NCI-H460 (cell line): Measurements from ENCODE around the gene APPBP2. TPM values are rescaled to one million over a fixed set of nuclear protein-coding genes. Genes with fewer than 3 reads are reported as not detected.
"Not testable (repeated sequence)": the region's sequence is repeated elsewhere in the genome, so short reads cannot be mapped to it uniquely, and the experiment has no call there.

Experiments
- DNase-seq: peaks from one replicate; pipeline ENCODE4 v3.0.0-alpha.2; 2016; ENCODE audit warnings: low read depth; ENCODE audit errors: extremely low read depth
- total RNA-seq: library from RNA; depleted of rRNA; stranded (reverse); fragments of >200 nt; shearing (Covaris generic); gene quantifications from 2 replicates; pipeline ENCODE4 v1.2.3, GENCODE V29; 2014

APPBP2 gene
- total RNA-seq, 1 experiment from 2014 or later, result 21.5 TPM

DNA sequence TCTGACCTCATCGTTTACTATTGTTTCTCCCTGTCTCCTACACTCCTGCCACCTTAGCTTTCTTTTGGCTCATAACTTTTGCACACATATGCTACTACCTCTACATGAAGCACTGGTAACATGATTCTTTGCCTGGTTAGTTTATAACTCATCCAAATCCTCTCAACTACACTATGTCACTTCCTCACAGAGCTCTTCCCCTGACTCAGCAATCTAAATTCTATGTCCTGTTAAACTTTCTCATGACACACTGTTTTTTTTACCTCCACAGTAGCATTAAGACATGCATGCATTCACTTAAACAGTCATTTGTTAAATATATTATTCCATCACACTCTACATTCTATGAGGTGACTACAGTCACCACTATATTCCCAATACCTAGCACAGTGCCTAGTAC, 19.7 kb downstream of the APPBP2 start:
- DNase-seq, result no peak

DNA sequence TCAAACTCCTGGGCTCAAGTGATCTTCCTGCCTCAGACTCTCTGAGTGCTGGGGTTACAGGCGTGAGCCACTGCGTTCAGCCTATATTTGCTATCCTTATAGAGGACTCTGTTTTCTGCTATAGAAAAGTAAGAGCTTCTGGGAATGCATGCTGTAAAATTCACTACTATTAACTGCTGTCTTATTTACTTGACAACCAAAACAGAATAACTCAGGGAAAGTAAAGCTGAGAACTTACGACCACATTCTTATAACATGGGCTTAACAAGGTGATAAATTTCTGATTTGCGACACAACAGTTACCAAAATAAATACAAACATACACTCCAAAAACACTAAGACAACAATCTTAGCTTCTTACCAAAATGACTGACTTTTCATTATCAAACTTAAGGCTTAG, 23.9 kb downstream of the APPBP2 start:
- DNase-seq, result no peak

DNA sequence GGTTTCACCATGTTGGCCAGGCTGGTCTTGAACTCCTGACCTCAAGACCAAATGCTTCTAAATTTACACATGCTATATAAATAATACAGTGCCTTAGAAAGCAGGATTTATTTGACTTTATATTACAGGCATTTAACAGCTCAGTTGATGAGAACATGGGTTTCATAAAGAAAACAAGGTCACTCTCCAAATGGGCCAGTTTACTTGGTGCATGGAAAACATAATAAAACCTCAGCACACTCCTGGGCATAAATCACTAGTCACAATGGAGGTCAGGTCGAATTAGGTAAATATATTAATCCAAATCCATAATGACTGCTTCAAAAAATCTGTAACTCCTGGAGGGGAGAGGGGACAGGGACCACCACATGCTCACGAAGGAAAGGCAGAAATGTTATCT, 24.5 kb downstream of the APPBP2 start:
- no peak for DNase-seq

DNA sequence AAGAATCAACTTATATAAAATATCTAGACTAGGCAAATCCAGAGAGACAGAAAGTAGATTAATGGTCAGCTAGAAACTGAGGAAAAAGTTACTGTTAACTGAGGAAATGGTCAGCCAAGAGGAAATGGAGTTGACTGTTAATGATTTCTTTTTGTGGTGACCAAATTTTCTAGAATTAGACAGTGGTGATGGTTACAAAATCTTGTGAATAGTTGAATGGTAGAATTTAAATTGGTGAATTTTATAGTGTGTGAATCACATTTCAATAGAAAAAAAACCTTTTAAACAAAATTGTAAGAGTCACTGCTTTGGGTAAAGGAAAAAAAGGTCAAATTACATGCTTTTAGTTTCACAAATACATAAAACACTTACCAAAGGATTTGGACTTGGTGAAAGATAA, 30.0 kb downstream of the APPBP2 start:
- DNase-seq, result no peak

DNA sequence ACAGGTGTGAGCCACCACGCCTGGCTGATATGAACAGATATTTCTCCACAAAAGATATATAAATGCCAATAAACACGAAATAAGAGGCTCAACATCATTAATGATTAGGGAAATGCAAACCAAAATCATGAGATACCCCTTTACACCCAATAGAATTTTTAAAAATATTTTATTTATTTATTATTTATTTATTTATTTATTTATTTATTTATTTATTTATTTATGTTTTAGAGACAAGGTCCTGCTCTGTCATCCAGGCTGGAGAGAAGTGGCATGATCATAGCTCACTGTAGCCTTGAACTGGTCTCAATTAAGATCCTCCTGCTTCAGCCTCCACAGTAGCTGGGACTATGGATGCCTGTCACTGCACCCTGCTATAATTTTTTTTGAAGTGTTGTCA, 30.8 kb downstream of the APPBP2 start:
- DNase-seq, result no peak

DNA sequence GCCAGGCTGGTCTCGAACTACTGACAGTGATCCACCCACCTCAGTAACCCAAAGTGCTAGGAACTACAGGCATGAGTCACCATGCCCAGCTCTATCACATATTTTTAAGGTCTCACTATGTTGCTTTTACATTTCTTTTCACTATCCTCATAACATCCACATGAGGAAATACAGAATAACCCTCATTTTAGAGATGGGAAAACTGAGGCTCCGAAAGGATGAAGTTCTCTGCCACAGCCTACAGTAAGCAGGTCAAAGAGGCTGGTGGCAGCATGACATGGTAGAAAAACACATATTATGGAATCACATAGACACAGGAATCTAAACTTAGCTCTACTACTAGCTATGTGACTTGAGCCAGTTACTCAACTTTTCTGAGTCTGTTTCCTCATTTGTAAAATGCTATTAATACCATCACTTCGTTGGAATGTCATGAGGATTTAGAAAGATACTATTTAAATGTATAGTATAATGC, 32.2 kb downstream of the APPBP2 start:
- no peak for DNase-seq

DNA sequence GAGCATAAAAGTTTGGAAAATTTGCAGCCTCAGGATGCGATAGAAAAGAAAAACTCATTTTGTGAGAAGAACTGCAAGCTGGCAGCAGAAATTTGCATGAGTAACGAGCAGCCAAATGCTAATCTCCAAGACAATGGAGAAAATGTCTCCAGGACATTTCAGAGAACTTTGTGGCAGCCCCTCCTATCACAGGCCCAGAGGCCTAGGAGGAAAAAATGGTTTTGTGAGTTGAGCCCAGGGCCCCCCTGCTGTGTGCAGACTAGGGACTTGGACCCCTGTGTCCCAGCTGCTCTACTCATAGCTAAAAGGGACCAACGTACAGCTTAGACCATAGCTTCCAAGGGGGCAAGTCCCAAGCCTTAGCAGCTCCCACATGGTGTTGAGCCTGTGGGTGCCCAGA, 34.3 kb downstream of the APPBP2 start:
- no peak for DNase-seq

DNA sequence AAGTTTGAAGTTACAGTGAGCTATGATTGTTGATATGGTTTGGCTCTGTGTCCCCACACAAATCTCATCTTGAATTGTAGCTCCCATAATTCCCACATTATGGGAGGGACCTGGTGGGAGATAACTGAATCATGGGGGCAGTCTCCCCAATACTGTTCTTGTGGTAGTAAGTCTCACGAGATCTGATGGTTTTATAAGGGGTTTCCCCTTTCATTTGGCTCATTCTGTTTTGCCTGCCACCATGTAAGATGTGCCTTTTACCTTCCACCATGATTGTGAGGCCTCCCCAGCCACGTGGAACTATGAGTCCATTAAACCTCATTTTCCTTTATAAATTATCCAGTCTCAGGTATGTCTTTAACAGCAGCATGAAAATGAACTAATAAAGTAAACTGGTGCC, 35.4 kb downstream of the APPBP2 start:
- DNase-seq, result not testable (repeated sequence)

DNA sequence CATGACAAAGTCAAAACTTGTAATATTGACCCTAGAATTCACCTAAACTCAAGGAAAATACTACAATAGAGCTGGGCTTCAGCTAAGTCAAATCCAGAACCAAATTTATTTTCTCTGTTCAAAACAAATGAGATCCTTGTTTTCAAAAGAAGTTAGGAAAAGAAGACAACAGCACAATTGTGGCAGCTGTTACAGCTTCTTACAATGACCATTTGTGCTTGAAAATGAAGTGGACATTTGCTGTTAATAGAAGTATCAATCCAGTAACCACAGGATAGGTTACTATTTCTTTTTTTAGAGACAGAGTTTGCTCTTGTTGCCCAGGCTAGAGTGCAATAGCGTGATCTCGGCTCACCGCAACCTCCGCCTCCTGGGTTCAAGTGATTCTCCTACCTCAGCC, 44.4 kb downstream of the APPBP2 start:
- no peak for DNase-seq

DNA sequence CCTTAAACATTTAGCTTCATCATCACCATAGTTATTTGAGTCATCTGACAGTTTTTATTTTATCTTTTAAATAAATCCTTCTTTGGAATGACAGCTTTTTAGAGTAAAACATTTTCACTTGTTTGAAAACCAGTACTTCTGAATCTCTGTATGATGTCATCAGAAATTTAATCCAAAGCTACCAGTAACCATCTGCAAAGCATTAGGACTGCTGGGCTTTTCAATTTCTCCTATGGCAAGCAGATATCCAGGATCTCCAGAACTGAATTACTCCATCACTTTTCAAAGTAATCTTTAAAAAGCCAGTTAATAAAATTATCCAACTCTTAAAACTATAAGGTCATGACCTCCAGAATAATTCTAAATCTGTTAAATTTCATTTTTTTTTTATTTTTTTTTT, 52.3 kb downstream of the APPBP2 start:
- no peak for DNase-seq

DNA sequence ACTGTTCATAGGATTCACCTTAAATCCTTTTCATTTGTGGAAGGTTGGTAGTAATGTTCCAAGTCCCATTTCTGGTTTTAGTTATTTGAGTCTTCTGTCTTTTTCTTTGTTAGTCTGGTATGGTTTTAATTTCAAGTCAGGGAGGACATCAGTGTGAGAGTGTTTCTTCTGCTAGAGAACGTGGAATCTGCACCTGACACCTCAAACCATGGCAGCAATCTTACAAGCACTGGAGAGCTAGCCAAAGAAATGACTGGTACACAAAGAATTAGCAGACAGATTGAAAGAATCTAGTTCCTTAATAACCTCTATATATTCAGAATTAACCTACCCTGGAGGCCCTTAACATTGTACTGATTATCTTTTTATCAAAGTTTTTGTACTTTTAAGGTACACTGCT, 53.6 kb downstream of the APPBP2 start:
- DNase-seq, result no peak

DNA sequence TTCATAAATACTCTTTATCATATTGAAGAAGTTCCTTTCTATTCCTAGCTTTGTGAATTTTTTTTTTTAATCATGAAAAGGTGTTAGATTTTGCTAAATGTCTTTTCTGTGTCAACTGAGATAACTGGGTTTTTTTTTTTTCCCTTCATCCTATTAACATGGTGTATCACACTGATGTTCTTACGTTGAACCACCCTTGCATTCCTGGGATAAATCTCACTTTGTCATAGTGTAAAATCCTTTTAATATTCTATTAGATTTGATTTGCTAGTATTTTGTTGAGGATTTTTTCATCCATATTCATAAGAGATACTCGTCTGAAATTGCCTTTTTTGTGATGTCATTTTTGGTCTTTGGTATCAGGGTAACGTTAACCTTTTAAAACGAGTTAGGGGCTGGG, 54.6 kb downstream of the APPBP2 start:
- no peak for DNase-seq

DNA sequence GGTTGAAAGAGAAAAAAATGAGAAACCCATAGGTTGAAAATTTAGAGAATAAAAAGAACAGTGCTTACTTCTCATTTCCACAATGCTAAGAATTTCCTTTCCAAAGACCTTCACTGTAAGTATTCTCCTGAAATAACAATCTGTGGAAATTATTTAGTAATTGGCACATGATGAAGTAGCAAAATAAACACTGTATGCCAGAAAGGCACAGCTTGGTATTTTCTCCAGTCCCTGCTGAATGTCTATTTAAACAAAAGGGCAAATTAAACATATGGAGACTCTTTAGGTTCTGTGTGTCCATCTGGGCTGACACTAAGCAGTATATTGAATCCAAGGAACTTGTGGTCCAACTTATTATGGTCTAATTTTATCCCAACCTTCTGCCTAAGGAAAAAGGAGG, 57.7 kb downstream of the APPBP2 start:
- DNase-seq, result no peak

DNA sequence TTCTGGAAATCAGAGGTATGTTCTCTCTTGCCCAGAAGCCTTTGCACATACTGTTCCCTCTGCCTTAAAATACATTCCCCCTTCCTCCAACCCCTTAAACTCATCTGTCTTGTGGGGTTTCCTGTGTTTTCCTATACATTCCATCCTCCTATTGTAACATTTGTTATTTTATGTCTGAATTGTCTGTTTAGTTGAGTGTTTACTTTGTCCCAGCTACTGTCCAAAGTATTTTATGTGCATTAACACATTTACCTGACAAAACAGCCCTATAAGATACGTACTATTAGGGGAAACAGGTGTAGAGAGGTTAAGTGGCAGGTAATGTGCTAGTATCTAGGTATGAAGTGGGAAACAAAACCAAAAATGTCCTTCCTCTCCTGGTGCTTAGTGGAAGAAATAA, 61.7 kb downstream of the APPBP2 start:
- DNase-seq, result no peak

DNA sequence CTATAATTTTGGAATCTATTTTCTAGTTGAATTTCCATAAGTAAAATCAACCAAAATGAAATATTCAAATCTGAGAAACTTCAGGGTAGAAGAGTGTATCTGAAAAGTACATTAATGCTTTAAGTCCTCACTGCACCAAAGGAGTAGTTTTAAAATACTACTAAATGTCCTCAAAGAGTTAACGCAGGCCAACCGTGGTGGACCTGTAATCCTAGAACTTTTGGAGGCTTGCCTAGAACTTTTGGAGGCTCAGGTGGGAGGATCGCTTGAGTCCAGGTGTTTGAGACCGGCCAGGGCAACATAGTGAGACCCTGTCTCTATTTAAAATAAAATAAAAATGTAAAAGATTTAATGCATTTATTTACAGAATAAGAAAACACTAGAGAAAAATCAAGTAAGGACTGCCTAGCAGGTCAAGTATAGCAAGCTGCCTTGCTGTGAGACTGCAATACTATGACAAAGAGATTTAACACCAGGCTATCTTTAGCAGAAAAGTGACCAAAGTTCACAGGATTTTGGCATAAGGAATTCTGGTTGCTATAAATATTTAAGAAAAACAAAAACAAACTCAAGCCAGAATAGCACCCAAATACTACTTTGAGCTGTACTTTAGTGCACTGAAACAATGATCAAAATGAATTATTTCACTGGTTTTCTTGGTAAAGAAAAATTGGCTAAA, 62.7 kb downstream of the APPBP2 start:
- DNase-seq, result no peak

DNA sequence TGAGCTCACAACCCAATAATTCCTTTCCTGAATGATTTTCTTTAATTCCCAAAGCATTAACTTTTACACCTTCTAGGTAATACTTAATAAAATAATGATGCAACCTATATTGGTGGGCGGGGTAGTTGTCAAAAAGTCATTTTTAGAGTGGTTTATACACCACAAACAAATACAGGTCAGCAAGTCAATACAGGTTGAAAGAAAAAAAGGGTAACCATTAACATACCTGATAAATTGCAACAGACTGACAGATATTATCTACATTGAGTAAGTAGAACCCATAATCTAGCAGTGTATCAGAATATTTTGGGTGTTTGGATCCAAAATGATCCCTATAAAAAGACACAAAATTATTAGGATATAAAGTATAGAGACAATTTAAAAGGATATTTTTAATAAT, 64.5 kb downstream of the APPBP2 start:
- DNase-seq, result no peak

DNA sequence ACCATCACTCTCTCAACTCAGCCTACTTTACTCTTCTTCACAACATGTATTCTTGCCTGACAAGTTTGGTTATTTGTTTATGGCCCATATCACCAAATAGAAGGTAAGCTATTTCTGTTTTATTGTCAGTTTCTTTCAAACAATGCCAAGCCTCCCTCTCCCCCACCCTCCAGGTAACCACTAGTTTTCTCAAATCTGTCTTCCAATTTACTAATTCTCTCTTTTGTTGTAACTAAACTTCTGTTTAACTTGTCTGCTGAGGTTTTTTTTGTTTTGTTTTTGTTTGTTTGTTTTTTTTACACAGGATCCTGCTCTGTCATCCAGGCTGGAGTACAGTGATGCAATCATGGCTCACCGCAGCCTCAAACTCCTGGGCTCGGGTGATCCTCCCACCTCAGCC, 68.9 kb downstream of the APPBP2 start:
- DNase-seq, result no peak

DNA sequence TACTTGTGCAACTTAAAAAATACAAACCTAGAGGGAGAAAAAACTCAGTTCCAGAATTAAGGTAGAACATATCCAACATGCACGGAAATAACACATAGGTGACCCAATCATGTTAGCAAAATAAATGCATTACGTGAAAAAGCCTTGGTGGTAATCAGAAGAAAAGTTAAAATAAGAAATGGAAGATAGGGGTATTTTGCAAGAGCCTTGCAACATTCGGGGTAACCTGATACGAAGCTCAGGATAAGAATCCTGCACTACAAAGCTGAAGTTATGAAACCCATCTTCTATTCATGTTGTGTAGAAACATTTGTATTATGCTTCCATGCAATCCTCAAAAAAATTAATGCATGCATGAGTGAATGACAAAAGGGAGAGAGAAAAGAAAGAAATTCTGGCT, 70.7 kb downstream of the APPBP2 start:
- no peak for DNase-seq

DNA sequence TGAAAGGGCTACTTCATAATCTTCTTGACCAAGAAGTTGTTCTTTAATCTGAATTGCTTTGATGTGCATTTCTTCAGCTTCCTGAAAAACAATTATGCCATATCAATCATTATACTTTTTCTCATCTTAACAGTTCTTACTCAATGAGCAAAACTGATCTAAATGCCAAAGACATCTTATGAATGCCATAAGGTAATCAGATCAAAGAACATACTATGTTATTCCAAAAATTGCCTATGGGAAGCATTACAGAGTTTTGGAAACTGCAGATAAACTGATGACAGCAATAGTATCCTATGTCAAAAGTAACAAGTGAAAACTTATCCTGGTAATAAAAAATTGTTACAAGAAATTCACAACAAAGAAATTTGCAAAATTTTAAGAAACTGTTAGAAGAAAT, 74.1 kb downstream of the APPBP2 start:
- no peak for DNase-seq

DNA sequence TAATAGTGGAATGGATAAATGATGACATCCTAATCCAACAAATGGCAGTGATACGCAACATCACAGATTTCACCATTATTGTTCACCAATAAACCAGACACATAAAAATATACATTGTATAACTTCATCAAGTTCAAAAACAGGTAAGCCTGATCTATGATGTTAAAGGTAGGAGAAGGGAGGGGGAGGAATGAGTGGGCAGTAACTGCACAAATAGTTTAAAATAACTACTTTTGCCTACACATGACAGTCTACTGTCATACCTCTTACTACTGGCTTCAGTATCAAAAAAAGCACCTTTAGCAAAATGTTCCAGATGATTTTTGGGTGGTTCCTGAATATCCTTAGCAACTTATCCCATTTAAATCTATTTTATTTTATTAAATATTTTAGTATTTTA, 75.0 kb downstream of the APPBP2 start:
- no peak for DNase-seq

DNA sequence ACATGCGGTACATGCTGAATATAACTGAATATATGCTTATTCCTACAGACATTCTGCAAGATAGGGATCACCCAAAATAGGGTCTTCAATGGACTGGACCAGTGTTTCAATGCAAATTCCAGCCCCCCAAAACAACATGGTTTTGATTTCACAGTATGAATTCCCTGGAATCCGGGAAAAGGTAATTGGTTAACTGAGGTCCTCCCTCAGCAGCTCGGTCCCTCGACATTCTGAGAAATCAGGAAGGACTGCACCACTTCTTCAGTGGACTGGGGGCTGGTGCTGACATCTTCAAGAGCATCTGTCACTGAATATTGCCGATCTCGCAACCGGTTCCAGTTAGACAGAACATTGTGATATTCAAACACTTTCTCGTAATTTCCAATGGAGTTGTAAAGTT, 78.7 kb downstream of the APPBP2 start:
- no peak for DNase-seq

DNA sequence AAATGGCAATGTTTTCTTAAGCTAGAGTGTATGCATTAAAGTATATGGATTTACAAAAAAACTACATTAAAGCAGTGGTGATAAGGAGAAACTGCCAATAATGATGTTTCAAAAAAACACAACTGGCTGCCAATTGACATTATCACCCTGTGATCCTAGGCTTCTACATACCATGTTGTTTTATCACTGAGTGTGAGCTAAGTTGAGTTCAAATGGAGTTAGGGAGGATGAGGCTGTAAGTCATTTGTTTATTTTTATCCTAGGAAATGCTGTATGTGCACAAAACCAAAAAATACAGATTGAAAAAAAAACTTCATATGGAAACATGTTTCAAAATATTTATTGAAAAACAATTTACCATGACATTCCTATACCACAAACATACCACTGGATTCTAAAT, 80.9 kb downstream of the APPBP2 start:
- DNase-seq, result no peak

DNA sequence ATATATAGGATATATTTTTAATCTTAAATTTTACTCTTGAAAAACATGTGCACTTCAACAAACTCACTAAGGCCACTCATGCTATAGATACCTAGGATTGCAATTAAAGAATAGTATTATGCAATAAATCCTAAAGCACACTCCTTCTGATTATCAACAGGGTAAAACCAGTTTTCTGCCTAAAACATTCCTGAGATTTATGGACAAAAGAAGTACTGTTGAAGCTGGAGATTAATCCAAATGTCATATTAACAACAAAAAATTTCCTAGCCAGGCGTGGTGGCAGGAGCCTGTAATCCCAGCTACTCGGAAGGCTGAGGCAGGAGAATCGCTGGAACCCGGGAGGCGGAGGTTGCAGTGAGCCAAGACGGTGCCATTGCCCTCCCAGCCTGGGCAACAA, 82.3 kb downstream of the APPBP2 start:
- DNase-seq, result no peak
